HEK293 (cell line): ENCODE results near the gene TMEM45B.

Experiments
- CTCF ChIA-PET: fragments of 350-600 bp; formaldehyde crosslinking; extraction: SDS; loops from one replicate; lab custom pipeline; 2021; ENCODE audit warnings: antibody characterized with exemption; lab: Yijun Ruan, JAX
- POLR2A ChIA-PET: fragments of 300-600 bp; formaldehyde crosslinking; extraction: SDS; loops from one replicate; lab custom pipeline; 2020; ENCODE audit warnings: antibody characterized with exemption, inconsistent platforms; lab: Yijun Ruan, JAX
- H3K27ac ChIP-seq: fragments of 200-500 bp; sonication (Bioruptor generic); 2 replicates; pipeline ENCODE4 v1.5.1; 2014; ENCODE audit warnings: low read depth, low read length, control low read depth, inconsistent platforms; ENCODE audit errors: extremely low read depth
- H3K36me3 ChIP-seq, 2 experiments: fragments of 200-500 bp in 1 of 2; sonication (Bioruptor generic) in 1 of 2; 1 replicate in 1 of 2; 2 replicates in 1 of 2; pipeline ENCODE4 v1.5.1; 2014 to 2017; ENCODE audit warnings: inconsistent platforms in 2 of 2, low read length in 2 of 2; ENCODE audit not compliant: control insufficient read depth in 2 of 2, insufficient read depth in 1 of 2
- H3K4me1 ChIP-seq: fragments of 200-500 bp; sonication (Bioruptor generic); 2 replicates; pipeline ENCODE4 v1.5.1; 2014; ENCODE audit warnings: mild to moderate bottlenecking, low read length, inconsistent platforms; ENCODE audit not compliant: control insufficient read depth, insufficient read depth
- H3K4me3 ChIP-seq: 2 replicates; pipeline ENCODE4 v1.5.1; 2011; ENCODE audit warnings: low read depth, mild to moderate bottlenecking, control low read depth, low read length, moderate library complexity
- H3K9me3 ChIP-seq: fragments of 200-500 bp; sonication (Bioruptor generic); 2 replicates; pipeline ENCODE4 v1.5.1; 2014; ENCODE audit warnings: low read depth, low read length, inconsistent platforms; ENCODE audit not compliant: control insufficient read depth, insufficient read depth
- BCL11A ChIP-seq: fragments of 450-650 bp; formaldehyde crosslinking; IDR thresholded peaks from 2 replicates; pipeline ENCODE4 v1.5.1; 2016; ENCODE audit warnings: low read depth, missing biosample characterization, missing genetic modification characterization
- BCL11B ChIP-seq: fragments of 450-650 bp; formaldehyde crosslinking; IDR thresholded peaks from 2 replicates; pipeline ENCODE4 v1.5.1; 2016; ENCODE audit warnings: low read depth, missing biosample characterization, missing genetic modification characterization
- GLIS1 ChIP-seq: fragments of 450-650 bp; formaldehyde crosslinking; IDR thresholded peaks from 2 replicates; pipeline ENCODE4 v1.5.1; 2016; ENCODE audit warnings: missing biosample characterization, missing genetic modification characterization
- KLF16 ChIP-seq: fragments of 450-650 bp; formaldehyde crosslinking; IDR thresholded peaks from 2 replicates; pipeline ENCODE4 v1.5.1; 2017; ENCODE audit warnings: missing biosample characterization, missing genetic modification characterization
- MYNN ChIP-seq: fragments of 450-650 bp; formaldehyde crosslinking; IDR thresholded peaks from 2 replicates; pipeline ENCODE4 v1.5.1; 2016; ENCODE audit warnings: missing biosample characterization, missing genetic modification characterization, borderline replicate concordance
- PRDM1 ChIP-seq: fragments of 450-650 bp; formaldehyde crosslinking; IDR thresholded peaks from 2 replicates; pipeline ENCODE4; 2016; ENCODE audit warnings: missing biosample characterization, missing genetic modification characterization
- RBAK ChIP-seq: fragments of 450-650 bp; formaldehyde crosslinking; IDR thresholded peaks from 2 replicates; pipeline ENCODE4 v1.5.1; 2016; ENCODE audit warnings: missing biosample characterization, missing genetic modification characterization
- ZNF114 ChIP-seq: fragments of 450-650 bp; formaldehyde crosslinking; IDR thresholded peaks from 2 replicates; pipeline ENCODE4 v1.5.0; 2017; ENCODE audit warnings: missing biosample characterization, missing genetic modification characterization
- ZNF140 ChIP-seq: fragments of 450-650 bp; formaldehyde crosslinking; IDR thresholded peaks from 2 replicates; pipeline ENCODE4 v1.5.1; 2016; ENCODE audit warnings: missing biosample characterization, missing genetic modification characterization
- ZNF157 ChIP-seq: fragments of 450-650 bp; formaldehyde crosslinking; IDR thresholded peaks from 2 replicates; pipeline ENCODE4 v1.5.1; 2016; ENCODE audit warnings: missing biosample characterization, missing genetic modification characterization
- ZNF16 ChIP-seq: fragments of 450-650 bp; formaldehyde crosslinking; IDR thresholded peaks from 2 replicates; pipeline ENCODE4 v1.5.1; 2016; ENCODE audit warnings: low read depth, missing biosample characterization, missing genetic modification characterization
- ZNF416 ChIP-seq: fragments of 450-650 bp; formaldehyde crosslinking; IDR thresholded peaks from 2 replicates; pipeline ENCODE4 v1.5.1; 2016; ENCODE audit warnings: missing biosample characterization, missing genetic modification characterization
- ZNF426 ChIP-seq: fragments of 450-650 bp; formaldehyde crosslinking; IDR thresholded peaks from 2 replicates; pipeline ENCODE4 v1.5.1; 2017; ENCODE audit warnings: missing biosample characterization, missing genetic modification characterization, mild to moderate bottlenecking, inconsistent platforms, moderate library complexity
- ZNF501 ChIP-seq: fragments of 450-650 bp; formaldehyde crosslinking; IDR thresholded peaks from 2 replicates; pipeline ENCODE4 v1.5.1; 2016; ENCODE audit warnings: missing biosample characterization, missing genetic modification characterization
- ZNF654 ChIP-seq: fragments of 450-650 bp; formaldehyde crosslinking; IDR thresholded peaks from 2 replicates; pipeline ENCODE4 v1.5.1; 2016; ENCODE audit warnings: low read depth, missing biosample characterization, missing genetic modification characterization
- ZNF707 ChIP-seq: fragments of 450-650 bp; formaldehyde crosslinking; IDR thresholded peaks from 2 replicates; pipeline ENCODE4 v1.5.1; 2016; ENCODE audit warnings: missing biosample characterization, missing genetic modification characterization
- TF ChIP-seq, protein P1 (sequence below): fragments of 450-650 bp; IDR thresholded peaks from 2 replicates; pipeline ENCODE4 v1.5.1; 2018; ENCODE audit warnings: missing biosample characterization, missing genetic modification characterization
- TF ChIP-seq, protein P2 (sequence below): fragments of 450-650 bp; formaldehyde crosslinking; IDR thresholded peaks from 2 replicates; pipeline ENCODE4 v1.5.1; 2016; ENCODE audit warnings: missing biosample characterization, missing genetic modification characterization

TMEM45B gene

DNA sequence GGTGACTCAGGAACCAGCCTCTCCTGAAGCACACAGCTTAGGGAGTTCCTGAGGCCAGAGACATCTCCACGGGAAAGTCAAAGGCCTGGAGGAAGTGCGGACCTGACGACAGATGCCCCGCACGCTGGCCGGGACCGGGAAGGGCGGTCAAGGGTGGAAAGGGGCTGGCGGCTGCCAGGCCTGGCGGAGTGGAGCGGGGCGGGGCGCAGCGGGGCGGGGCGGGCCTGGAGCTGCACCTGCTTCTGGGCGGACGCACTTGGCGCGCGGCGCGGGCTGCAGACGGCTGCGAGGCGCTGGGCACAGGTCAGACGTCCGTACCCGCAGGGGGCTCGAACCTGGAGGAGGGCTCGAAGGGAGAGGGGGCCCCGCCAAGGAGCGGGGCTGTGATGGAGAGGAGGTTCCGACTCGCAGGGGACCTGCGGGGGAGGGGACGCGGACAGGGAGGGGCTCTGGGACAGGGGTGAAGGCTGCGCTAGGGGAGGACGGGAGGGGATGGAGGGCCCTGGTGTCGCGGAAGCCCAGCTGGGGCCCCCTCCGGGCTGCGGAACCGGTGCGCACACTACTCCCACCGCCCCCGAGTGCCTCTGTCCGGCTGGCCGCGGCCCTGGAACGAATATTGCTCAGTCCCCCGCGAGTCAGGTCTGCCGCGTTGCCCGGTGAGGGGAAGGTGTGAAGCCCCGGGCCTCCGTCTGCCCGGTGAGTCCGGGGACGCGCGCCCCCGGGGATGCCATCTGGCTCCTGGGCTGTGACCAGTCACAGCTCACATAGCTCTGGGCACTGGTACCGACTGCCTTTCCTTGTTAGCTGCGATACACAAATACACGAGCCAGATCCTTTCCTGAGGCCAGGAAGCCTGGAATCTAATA lies at the start of gene TMEM45B:
TSS of gene TMEM45B (plus strand) at position 253 of the 866 bp plus-strand sequence. CDS start 36,635 bp downstream, outside the sequence.
- TF ChIP-seq RBAK (tag by site-specific recombination) (no peak), BCL11A (no peak), ZNF416 (tag by site-specific recombination) (no peak), ZNF426 (tag by site-specific recombination) (no peak), ZNF114 (tag by site-specific recombination) (no peak), ZNF501 (tag by site-specific recombination) (no peak), ZNF707 (tag by site-specific recombination) (no peak), BCL11B (tag by site-specific recombination) (no peak), MYNN (tag by site-specific recombination) (no peak), ZNF16 (no peak), GLIS1 (tag by site-specific recombination) (no peak), ZNF157 (tag by site-specific recombination) (no peak)
- H3K4me3 ChIP-seq: peak within 1 kb of the TSS; percentile 33

DNA sequence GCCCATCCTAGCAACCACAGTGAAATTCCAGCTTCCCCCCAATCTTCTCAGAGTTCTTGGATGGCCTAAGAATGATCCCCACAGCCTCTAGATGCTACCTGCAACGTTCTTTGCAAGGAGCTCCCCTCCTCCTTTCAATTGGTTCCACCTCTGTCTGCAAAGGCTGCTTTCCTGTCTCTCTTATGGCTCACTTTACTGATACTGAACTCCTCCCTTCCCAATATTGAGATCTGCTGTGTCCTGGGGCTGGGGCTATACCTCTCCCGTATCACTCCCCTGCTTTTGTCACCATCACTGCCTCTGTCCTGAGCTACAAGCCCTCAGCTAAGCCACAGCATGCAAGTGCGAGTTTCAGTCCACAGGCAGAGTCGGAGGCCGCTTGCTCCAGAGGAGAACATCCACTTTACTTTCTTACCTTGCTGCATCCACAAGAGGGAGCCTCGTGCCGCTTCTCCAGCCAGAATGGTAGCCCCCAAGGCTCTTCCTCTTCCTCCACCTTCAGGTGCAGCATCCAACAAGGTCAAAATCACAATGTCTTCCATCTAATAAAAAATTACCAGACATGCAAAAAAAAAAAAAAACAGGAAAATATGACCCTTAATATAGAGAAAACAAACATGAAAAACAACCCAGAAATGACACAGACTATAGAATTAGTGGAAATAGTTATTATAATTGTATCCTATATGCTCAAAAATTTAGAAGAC lies 48.6 kb upstream of the TMEM45B start:
- no peaks in the 10 kb centered on the region for H3K36me3 ChIP-seq
- no peaks in the 10 kb centered on the region for H3K9me3 ChIP-seq
- H3K4me3 ChIP-seq: no peak overlapping the region
- CTCF ChIA-PET: interaction anchor here (0.5 to 1.2 kb wide), 14 partner anchors 7 to 681 kb away, joined by 3 to 5 read pairs (median 3); partner anchors contain the start of gene ADAMTS15
- POLR2A ChIA-PET: no interaction called here
- no peaks in the 10 kb centered on the region for H3K4me1 ChIP-seq
- H3K27ac ChIP-seq: no peak overlapping the region
- TF ChIP-seq ZNF140 (tag by site-specific recombination): no peak
- no peak for TF ChIP-seq KLF16 (tag by site-specific recombination)
- TF ChIP-seq, protein P1, sequence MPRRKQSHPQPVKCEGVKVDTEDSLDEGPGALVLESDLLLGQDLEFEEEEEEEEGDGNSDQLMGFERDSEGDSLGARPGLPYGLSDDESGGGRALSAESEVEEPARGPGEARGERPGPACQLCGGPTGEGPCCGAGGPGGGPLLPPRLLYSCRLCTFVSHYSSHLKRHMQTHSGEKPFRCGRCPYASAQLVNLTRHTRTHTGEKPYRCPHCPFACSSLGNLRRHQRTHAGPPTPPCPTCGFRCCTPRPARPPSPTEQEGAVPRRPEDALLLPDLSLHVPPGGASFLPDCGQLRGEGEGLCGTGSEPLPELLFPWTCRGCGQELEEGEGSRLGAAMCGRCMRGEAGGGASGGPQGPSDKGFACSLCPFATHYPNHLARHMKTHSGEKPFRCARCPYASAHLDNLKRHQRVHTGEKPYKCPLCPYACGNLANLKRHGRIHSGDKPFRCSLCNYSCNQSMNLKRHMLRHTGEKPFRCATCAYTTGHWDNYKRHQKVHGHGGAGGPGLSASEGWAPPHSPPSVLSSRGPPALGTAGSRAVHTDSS: 0 out of 2 replicates have a peak, but pooled peaks have one; percentile 51
- TF ChIP-seq ZNF654 (tag by site-specific recombination): peak; percentile 49; the same call in 1 of the 2 replicates
- no peak for TF ChIP-seq PRDM1 (tag by site-specific recombination)
- TF ChIP-seq, protein P2, sequence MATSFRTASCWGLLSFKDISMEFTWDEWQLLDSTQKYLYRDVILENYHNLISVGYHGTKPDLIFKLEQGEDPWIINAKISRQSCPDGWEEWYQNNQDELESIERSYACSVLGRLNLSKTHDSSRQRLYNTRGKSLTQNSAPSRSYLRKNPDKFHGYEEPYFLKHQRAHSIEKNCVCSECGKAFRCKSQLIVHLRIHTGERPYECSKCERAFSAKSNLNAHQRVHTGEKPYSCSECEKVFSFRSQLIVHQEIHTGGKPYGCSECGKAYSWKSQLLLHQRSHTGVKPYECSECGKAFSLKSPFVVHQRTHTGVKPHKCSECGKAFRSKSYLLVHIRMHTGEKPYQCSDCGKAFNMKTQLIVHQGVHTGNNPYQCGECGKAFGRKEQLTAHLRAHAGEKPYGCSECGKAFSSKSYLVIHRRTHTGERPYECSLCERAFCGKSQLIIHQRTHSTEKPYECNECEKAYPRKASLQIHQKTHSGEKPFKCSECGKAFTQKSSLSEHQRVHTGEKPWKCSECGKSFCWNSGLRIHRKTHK (tag by site-specific recombination): peak; percentile 59; the same call in 1 of the 2 replicates

More for the DNA sequence above, at the start of gene TMEM45B:
- no peak within 1 kb of the TSS for H3K27ac ChIP-seq
- CTCF ChIA-PET: interaction anchor here (0.7 kb wide), 1 partner anchor 28 kb away, joined by 3 read pairs; no protein-coding TSS in a partner anchor
- POLR2A ChIA-PET: interaction anchor here (0.7 kb wide), 1 partner anchor 158 kb away, joined by 3 read pairs; no protein-coding TSS in a partner anchor
- H3K4me1 ChIP-seq: no peaks in the 10 kb centered on the region
- no peaks in the 10 kb centered on the region for H3K9me3 ChIP-seq
- no peaks in the 10 kb centered on the region for H3K36me3 ChIP-seq
